NCI-H510A (cell line): ENCODE results near the gene NCAM1.

Experiments used
- DNase-seq: peaks from one replicate; lab custom pipeline; 2025; lab: John Stamatoyannopoulos, UW

NCAM1 gene

DNA sequence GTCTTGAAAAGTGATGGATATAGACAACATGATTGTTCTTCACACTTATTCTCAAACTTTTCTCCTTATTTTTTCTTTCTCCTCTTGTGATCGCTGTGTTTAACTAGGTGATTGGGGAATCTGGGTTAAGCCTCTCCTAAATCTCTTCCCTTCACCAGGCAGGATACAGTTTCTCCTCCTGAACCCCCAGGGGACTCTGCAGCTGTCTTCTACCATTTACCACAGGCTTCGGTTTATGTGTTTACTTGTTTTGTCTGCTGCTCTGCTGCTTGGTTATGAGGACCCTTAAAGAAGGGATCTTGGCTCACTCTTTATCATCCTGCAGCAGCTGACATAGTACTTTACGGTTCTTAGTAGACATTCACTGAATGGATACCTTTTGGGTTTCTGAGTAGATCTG, 124.2 kb downstream of the NCAM1 start:
- DNase-seq, result no peak

DNA sequence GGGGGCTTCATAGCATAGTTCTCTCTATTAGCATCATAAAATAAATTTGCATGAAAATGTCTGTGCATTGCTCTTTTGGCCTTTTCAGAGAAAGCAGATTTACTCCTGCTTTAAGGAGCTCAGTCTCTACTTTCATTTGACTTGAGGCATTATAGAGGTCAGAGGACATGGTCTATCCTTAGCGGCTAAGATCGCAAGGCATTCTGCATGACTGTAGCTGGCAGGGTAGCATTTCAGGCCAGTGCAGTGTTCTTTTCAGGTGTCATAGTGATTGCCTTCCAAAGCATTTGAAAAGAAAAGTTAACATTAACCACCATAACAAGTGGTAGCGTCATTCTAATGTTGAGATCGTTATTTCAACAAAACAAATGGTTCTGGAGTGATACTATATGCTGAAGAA, 126.5 kb downstream of the NCAM1 start:
- DNase-seq, result no peak

DNA sequence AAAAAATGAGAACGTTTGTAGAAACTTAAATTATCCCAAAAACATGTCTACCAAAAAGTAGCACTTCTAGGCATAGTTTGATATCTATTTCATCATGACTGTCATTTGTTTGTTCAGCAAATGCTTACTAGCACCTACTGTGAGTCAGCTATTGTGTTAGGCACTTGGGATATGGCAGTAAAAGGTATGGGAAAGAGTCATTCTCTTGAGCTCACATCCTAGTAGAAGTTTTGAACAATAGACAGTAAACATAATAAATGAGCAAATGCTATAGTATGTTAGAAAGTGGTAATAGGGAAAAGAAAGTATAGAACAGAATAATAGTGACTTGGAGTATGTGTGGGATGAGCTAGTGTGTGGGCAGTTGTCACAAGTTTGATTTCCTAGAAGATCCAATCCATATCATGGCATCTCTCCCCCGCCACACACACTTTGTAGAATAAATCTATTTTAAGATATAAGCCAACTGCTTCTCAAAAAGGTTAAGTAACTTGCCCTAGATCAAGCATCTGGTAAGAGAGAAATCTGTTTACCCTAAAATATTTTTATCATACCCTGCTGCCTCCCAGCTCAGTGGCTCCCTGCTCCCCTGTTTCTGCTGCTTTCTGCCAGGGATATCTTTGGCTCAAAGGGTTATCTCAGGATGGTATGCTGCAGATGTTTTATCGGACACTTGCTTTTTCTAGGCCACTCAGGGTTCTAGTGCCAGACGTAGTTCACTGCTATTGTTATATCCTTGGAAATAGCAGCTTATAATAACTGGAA, 129.7 kb downstream of the NCAM1 start:
- no peak for DNase-seq

DNA sequence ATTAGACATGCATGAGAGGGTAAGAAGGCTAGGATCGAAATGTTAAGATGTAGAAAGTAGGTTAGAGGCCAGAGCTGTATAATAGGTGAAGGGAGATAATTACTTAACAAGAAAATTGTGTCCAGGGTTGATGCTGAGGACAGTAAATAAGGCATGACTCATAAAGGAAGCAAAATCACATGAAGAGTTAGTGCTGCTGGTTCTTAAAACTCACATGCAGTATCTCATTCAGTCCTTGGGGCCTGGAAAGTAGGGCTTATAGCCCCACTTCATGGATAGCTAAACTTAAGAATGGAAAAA, 130.2 kb downstream of the NCAM1 start:
- no peak for DNase-seq

DNA sequence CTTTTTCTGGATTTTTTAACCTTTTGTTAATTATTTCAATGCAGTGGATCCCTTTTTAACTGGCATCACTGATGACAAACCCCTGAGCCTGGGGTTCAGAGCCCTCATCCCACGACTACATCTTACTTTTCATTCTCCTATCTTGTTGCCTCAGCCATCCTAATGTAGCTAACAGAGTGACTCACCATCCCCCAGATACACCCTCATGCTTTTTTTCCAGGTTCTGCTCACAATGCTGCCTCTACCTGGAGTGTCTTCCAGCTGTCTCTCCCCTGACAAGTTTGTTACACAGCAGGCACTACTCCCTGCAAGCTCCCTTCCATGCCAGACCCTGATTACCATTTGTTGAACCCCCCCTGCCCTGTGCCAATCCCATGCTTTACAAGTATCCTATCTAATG, 135.4 kb downstream of the NCAM1 start:
- DNase-seq, result no peak

DNA sequence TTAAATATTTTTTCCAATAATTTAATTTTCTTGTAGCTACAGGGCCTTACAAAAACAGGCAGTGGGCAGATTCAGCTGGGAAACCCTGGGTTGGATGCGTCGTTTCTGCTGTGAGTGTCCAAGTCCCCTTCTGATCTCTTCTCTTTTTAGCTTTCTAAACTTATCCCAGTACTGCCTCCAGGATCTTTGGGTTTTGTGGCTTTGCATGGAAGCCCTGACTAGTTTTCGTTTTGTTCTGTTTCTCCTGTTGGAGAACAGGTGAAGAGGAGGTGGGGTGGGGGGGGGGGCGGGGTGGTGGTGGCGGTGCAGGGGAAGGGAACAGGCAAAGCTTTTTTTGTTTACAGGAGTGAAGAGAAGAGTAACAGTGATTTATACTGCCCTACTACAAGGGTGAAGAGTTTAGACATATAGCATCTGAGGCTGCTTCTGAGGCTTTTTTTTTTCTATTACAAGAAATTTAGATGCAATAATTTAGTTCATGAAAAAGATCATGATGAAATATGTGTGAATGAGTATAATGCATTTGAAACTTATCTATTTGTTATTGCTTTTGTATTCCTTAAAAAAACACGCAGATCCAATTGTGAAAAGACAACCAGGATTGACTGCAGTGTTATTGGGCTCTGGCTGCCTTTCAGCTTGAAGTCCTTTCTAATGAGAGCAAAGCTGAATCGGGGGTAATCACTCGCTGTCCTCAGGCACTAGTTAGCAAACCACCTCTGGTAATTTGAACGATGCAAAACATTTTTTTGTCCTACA, 142.9 kb downstream of the NCAM1 start:
- DNase-seq, result no peak

DNA sequence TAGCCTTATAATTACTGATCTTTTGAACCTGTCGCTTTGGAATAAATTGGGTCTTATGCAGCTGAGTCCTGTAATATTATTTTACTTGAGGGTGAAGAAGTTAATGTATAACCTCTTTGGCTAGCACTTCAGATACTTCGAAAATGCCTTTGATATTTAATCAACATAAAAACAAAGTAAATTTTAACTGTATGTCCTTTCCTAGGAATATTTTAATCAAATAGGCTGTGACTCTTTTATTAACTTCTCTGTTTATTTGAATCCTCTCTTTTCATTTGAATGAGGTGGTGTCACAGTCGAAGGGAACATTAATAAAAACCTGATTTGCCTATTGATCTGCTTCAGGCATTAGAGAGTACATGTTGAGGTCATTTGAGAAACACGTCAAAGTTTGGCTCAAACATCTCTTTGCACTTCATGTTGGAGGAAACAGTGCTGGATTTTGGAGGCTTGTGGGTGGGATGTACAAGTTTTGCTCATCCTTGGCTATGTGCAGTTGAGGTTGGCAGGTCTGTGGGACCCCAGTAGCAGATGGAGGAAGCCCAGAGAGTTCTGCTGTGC, 143.6 kb downstream of the NCAM1 start:
- no peak for DNase-seq

DNA sequence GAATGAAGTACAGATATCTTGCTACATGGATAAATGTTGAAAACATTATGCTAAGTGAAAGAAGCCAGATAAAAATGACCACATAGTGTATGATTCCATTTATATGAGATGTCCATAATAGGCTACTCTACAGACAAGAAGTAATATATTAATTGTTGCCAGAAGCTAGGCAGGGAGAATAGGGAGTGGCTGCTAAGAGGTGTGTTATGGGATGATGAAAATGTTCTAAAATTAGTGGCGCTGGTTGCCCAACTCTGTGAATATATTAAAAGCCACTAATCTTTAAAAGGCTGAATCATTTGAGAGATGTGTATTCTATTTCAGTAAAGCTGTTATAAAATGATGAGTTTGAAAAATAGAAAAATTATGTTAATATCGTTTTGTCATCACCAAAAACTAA, 144.4 kb downstream of the NCAM1 start:
- no peak for DNase-seq

DNA sequence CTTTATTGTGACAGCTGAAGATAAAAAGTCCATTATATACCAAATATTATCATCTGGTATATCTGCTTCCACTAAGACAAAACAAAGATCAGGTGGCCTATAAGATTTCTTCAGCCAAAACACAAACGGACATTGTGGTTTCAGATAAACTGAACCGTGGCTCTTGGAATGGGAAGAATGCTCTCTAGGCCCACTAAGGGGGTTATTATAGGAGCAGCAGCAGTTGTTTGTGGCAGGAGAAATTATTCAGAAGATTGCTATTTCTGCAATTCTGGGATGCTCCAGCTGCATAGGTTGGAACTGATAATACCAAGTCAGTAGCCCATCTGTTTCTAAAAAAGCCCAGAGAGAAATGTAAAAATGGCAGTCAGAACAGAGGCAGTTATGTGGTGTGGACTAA, 145.3 kb downstream of the NCAM1 start:
- no peak for DNase-seq

DNA sequence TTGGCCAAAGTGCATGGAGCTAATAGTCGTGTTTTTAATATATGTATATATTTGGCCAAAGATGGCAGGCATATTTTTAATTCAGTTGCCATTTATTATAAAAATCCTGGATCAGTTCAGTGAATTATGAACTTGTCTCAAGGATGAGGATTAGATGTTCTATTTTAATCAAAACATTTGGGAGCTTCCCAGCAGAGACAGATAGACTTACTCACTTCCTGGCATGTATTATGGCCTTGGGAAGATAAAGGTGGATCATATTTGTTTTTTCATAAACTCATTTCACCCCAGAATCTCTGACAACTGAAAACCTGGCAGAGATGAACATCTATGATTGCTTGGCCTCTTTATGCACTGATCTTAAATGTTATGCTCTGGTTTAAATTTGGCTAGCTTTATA, 148.8 kb downstream of the NCAM1 start:
- no peak for DNase-seq

DNA sequence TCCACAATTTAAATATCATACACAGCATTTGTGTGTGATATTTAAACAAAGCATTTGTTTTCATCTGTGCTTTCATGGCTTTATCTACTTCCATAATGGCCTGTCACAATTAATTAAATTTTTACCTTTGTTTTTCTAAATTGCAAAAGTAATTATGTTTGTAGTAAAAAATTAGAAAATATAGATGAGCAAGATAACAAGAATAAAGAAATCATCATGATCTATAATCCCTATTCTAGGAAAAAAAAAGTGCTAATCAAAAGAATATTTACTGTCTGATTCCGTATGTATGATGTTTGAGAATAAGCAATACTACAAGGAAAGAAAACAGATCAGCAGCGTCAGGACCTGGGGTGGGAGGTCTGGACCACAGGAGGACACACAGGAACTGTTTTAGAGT, 149.9 kb downstream of the NCAM1 start:
- no peak for DNase-seq

DNA sequence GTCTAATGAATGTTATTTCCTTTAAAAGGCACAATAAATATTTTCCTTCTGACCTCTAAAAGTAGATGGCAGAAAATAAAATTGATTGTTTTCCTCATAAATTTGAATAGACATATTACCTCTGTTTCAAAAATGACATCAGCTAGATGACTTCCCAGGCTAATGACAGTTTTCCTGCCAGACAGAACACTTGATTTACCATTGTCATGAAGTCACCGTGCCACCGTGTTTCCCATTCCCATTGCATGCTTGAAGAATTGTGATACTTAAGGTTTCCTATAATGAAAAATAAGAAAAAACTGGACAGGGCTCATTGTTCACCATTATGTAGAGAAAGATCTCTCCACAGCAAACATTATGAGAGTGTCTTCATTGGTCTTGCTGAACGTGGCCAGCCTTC, 151.1 kb downstream of the NCAM1 start:
- no peak for DNase-seq

DNA sequence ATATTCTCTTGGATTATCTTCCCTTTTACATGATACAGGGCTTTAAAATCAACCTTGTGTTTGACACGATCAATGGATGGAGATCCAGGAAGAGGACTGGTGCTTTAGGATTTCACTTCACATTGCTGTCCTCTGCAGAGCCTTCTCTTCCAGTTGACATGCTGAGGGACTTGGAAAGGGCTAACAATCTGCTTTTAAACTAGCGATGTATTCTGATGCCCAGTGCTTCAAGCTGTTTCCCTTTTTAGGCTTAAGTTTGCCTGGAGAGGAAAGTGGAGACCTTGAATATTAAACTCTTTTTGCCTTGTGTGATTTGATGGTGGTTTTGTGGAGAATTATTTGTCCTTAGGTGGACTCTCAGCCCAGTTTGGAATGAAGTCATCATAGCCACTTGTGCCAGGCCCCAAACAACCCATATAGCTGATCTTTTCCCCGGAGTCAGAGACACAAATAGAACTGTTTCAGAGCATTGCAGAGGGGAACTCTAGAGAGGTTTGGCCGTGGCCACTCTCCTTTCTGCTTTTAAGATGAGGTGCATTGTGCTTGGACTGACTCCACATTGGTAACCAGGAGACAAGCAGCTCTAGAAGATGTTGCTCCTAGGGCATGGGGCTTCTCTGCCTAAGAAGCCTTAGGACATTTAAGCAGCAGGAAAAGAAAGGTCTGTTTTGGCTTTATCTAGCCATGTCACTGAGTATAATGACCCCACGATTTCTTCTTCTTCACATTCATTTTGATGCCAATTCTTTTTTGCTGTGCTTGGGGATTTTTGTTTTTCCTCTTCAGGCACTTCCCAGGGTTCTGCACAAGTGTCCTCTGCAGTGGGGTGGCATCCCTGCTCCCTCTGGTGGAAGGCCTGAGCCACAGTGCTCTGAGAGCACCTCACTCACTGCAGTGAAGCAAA, 152.8 kb downstream of the NCAM1 start:
- peak; percentile 17 for DNase-seq

DNA sequence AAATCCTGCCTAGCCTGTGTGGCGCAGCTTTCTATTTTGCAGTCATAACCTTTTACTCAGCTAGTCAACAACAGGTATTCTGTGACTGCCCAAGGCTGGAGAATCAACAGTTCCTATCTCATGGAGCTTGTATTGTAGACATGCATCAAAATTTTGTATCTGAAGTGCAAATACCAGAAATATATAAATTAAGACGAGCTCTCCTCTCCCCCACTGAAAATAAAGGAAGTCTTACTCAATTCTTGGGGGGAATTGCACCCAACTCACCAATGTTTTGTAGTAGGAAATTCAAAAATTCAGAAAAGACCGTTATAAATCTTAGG, 153.4 kb downstream of the NCAM1 start:
- DNase-seq, result no peak

DNA sequence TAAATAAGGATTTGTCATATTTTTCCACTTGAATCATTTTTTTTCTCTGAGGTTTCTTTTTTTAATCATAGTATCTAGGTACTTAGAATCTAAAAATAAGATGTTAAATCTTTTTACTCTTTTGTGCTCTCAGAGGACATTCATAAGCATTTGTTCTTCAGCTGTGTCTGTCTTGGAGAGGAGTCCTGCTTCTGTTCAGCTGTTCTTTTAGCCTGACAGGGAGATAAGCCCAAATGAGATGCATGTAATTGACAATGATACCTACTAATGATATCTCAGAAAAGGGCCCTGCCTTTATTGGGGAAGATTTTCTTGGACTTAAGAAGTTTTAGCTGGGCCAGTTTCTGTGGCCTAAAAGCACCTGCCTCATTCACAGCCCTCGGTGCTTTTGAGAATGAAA, 156.9 kb downstream of the NCAM1 start:
- no peak for DNase-seq

DNA sequence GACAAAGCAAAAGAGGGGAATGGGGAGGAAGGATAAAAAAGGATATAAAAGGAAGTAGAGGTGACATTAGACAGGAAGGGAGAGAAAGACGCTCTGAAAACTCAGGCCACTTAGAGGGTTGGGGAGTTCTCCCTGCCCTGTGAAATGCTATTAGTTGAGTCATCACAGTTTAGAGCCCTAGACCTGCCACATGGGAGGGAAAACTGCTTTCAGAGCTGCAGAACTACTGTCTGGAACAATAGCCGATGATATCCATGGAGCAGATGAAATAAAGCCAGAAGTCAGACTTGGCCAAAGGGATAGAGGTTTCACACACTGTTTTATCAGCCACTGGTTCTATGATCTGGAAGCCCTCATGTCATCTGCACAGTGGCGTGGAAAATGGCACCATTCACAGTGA, 157.9 kb downstream of the NCAM1 start:
- no peak for DNase-seq

DNA sequence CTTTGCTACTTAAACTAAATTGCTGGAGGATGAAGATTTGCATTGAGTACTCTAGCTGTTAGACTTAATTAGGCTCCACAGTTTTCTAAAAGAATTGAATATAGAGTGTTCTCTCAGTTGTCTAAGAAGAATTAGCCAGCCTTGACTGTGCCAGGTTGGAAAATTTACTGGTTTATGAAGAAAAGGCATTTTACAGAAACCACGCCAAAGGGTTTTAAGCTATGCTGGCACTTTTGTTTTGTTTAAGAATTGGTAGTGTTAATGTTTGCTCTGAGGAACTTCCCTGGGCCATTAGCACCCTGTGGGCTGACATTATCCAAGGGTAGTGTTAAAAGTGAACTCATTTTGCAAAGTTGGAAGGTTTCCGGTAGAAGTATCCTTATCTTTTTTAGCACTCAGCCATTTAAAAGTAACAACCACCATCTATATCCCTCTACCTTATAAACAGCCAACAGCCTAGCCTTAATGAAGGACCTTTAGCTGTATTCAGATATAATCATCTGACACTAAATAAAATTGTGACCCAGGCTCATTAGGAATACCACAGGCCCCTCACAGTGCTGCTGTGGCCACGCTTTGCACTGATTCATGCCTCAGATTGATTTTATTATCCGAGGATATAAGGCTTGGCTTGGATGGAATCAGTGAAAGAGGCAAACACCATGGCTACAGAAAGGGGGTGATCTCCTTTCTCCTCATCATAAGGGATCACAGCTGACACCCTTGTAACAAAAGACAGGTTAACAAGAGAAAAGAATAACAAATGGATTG, 158.9 kb downstream of the NCAM1 start:
- no peak for DNase-seq

DNA sequence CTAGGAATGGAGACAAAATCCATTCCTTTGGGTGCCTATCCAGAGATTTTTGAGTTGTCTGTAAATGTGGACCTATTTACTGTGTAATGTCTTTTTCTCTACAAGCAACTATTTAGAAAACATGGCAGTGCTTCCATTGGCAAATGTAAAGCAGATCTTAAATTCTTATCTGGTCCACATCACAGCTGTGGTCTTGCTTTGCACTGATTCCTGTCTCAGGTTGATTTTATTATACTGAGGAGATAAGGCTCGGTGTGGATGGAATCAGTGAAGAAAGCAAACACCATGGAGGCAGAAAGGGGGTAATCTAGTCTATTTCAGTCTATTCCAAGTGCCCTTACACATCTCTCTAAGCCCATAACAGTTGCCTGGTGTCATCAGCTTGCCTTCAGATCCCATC, 160.5 kb downstream of the NCAM1 start:
- DNase-seq, result no peak

DNA sequence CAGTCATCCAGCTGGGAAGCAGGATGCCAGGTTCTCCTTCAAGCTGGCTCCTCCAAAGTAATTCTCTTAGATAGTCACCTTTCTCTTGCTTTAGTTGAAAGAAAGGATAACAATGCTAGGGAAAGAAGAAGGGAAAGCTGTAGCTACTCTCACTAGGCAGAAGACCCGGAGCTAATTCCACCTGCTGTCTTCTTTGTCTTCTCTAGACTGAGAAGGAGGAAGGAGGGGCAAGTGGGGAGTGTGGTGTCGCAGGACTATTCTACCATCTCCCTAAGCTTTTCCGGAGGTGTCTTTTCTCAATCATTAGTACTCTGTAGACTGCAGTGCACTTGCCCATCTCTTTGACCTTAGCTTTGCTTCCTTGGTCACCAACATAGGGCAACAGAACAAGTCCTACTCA, 162.8 kb downstream of the NCAM1 start:
- DNase-seq, result no peak

DNA sequence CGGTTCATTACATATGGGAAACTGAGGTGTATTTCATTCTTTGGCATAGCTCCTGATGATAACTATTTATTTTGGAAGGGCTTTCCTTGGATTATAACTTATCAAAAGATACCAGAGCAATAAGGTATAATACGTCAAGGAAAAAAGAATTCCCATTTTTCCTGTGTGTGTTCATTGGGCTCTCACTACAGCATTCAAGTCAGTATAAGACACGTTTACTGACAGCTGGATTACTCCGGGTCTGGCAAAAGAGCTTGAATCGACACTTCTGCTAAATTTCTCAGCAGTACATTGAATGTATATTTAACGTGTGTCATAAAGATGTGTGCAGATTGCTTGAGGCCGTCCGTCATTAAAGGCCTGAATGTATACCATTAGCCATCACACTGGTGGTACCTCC, 163.4 kb downstream of the NCAM1 start:
- DNase-seq, result no peak

DNA sequence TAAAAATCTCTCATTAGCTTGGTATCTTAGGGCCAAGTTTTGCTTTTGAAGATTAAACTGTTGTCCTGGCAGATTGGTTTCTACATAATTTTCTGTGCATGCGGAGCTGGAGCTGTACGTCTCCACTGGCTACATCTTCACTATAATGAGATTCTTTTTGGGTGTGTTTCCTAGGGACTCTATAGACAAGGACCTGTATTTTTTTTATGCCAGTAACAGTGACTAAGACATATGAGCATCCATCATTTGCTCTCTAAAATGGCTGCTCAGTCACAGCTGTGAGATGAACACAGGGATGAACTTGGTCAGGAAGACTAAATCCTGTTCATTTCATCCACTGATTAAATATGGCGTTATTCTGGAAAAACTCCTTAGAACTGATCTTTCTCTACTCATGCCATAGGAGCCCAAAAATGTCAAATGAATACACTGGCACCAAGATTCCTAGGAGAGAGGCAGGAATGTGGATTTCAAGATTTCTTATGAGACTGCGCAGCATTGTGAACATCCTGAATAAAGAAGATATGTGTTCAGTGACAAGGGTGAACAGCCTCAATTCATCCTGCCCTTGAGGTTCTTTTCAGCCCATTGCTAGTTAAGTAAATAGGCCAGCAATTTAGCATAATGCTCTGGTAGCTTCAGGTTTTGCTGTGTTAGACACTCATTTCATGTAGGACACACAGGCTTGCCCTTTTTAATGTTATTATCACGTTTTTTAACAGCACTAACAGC, 168.2 kb downstream of the NCAM1 start:
- DNase-seq, result no peak
